Parathyroid adenoma (tissue), 2 donors: ENCODE results near the gene PLXNB2.

Experiments
- H2AFZ ChIP-seq: fragments of 300-600 bp; sonication (generic); one replicate; pipeline ENCODE4 v1.7.0; 2017; ENCODE audit warnings: antibody characterized with exemption, mild to moderate bottlenecking
- H3K27ac ChIP-seq: fragments of 300-600 bp; sonication (generic); one replicate; pipeline ENCODE4 v1.7.0; 2017
- H3K27me3 ChIP-seq: fragments of 300-600 bp; sonication (generic); one replicate; pipeline ENCODE4 v1.7.0; 2017; ENCODE audit warnings: low read length; ENCODE audit not compliant: control insufficient read depth, insufficient read depth
- H3K36me3 ChIP-seq: fragments of 300-600 bp; sonication (generic); one replicate; pipeline ENCODE4 v1.7.0; 2017; ENCODE audit warnings: low read length; ENCODE audit not compliant: control insufficient read depth, insufficient read depth
- H3K4me1 ChIP-seq: fragments of 300-600 bp; sonication (generic); one replicate; pipeline ENCODE4 v1.7.0; 2017; ENCODE audit warnings: control low read depth
- H3K4me2 ChIP-seq: fragments of 300-600 bp; sonication (generic); one replicate; pipeline ENCODE4 v1.7.0; 2017; ENCODE audit warnings: low read length
- H3K4me3 ChIP-seq: fragments of 300-600 bp; sonication (generic); one replicate; pipeline ENCODE4 v1.7.0; 2017; ENCODE audit warnings: low read depth, low read length
- H3K79me2 ChIP-seq: fragments of 300-600 bp; sonication (generic); one replicate; pipeline ENCODE4 v1.7.0; 2017; ENCODE audit warnings: control low read depth
- H3K9ac ChIP-seq: fragments of 300-600 bp; sonication (generic); one replicate; pipeline ENCODE4 v1.7.0; 2017; ENCODE audit warnings: mild to moderate bottlenecking
- H3K9me3 ChIP-seq: fragments of 300-600 bp; sonication (generic); one replicate; pipeline ENCODE4 v1.7.0; 2017; ENCODE audit warnings: low read length; ENCODE audit not compliant: control insufficient read depth
- TF ChIP-seq, protein P1 (sequence below): fragments of 300-600 bp; sonication (generic); IDR thresholded peaks from one replicate; pipeline ENCODE4 v1.7.0; 2017; ENCODE audit warnings: antibody characterized with exemption, mild to moderate bottlenecking
- donor health status: primary hyperparathyroidism.

The PLXNB2 gene

DNA sequence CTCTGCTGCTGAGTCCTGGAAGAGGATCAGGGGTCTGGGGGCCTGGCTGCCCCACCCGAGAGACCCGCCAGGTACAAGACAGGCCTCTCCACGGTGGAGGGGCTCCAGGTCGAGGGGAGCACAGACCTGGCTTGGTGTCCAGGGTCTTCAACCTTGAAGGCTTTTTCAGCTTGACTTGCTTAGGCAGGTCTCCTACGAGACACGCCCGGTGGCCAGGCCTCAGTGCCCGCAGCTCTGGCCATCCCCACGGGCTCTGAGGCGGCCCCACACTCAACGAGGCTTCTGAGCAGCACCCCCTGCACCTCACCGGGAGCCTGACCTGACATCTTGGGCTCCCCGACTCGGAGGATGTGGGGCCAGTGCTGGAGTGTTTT is 6.6 kb upstream of the PLXNB2 start:
- H3K4me3 ChIP-seq = no peak overlapping the region

GRCh38 chr22:50313600-50313999 is 6.2 kb upstream of the PLXNB2 start:
- H3K9ac ChIP-seq = no peak overlapping the region
- H3K27me3 ChIP-seq = no peaks in the 10 kb centered on the region
- TF ChIP-seq, protein P1, sequence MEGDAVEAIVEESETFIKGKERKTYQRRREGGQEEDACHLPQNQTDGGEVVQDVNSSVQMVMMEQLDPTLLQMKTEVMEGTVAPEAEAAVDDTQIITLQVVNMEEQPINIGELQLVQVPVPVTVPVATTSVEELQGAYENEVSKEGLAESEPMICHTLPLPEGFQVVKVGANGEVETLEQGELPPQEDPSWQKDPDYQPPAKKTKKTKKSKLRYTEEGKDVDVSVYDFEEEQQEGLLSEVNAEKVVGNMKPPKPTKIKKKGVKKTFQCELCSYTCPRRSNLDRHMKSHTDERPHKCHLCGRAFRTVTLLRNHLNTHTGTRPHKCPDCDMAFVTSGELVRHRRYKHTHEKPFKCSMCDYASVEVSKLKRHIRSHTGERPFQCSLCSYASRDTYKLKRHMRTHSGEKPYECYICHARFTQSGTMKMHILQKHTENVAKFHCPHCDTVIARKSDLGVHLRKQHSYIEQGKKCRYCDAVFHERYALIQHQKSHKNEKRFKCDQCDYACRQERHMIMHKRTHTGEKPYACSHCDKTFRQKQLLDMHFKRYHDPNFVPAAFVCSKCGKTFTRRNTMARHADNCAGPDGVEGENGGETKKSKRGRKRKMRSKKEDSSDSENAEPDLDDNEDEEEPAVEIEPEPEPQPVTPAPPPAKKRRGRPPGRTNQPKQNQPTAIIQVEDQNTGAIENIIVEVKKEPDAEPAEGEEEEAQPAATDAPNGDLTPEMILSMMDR = no peak
- no peak overlapping the region for H3K4me2 ChIP-seq
- no peaks in the 10 kb centered on the region for H3K79me2 ChIP-seq
- H2AFZ ChIP-seq = no peak overlapping the region
- H3K4me1 ChIP-seq = no peaks in the 10 kb centered on the region
- H3K27ac ChIP-seq = no peak overlapping the region
- H3K36me3 ChIP-seq = no peaks in the 10 kb centered on the region
- no peaks in the 10 kb centered on the region for H3K9me3 ChIP-seq
- H3K4me3 ChIP-seq = no peak overlapping the region

More for the DNA sequence above, 6.6 kb upstream of the PLXNB2 start:
- no peaks in the 10 kb centered on the region for H3K27me3 ChIP-seq
- no peak overlapping the region for H3K27ac ChIP-seq
- no peak overlapping the region for H3K9ac ChIP-seq
- no peaks in the 10 kb centered on the region for H3K9me3 ChIP-seq
- peak overlapping the region; percentile 34 for H2AFZ ChIP-seq
- no peaks in the 10 kb centered on the region for H3K79me2 ChIP-seq
- no peaks in the 10 kb centered on the region for H3K4me1 ChIP-seq
- H3K4me2 ChIP-seq = no peak overlapping the region
- TF ChIP-seq, protein P1 = no peak
- H3K36me3 ChIP-seq = no peaks in the 10 kb centered on the region

DNA sequence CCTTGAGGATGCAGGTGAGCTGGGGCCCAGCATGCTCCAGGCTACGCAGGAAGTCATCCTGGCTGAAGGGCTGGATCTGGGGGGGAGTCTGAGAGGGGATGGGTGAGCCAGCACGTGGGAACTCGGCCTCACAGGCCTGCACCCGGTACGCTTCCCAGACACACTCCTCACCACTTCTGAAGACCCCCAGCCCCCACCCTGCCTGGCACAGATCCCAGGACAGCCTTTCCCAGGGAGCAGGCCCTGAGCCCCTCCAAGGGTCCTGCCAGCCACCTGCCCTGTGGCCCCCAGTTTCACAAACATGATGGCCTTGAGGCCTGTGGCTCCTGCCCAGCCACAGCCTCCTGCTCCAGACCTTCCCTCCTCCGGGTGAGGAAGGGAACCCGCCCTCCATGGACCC is 5.6 kb upstream of the PLXNB2 start:
- no peaks in the 10 kb centered on the region for H3K9me3 ChIP-seq

GRCh38 chr22:50312371-50312770 is 4.9 kb upstream of the PLXNB2 start:
- TF ChIP-seq, protein P1 = no peak
- no peaks in the 10 kb centered on the region for H3K27me3 ChIP-seq

More for the DNA sequence above, 5.6 kb upstream of the PLXNB2 start:
- Histone ChIP-seq H3K27me3 (no peaks in the 10 kb centered on the region), H3K36me3 (no peaks in the 10 kb centered on the region), H3K9ac (no peak overlapping the region), H3K79me2 (no peaks in the 10 kb centered on the region), H3K4me1 (no peaks in the 10 kb centered on the region), H2AFZ (no peak overlapping the region), H3K27ac (no peak overlapping the region), H3K4me3 (no peak overlapping the region), H3K4me2 (no peak overlapping the region)
- TF ChIP-seq, protein P1 = no peak

GRCh38 chr22:50311606-50312351 is 4.3 kb upstream of the PLXNB2 start:
- no peaks in the 10 kb centered on the region for H3K9me3 ChIP-seq
- H3K27me3 ChIP-seq = no peaks in the 10 kb centered on the region
- TF ChIP-seq, protein P1 = no peak
- no peaks in the 10 kb centered on the region for H3K79me2 ChIP-seq
- H3K4me2 ChIP-seq = no peak overlapping the region
- no peak overlapping the region for H3K27ac ChIP-seq
- no peak overlapping the region for H2AFZ ChIP-seq
- no peak overlapping the region for H3K4me3 ChIP-seq
- H3K4me1 ChIP-seq = no peaks in the 10 kb centered on the region
- no peak overlapping the region for H3K9ac ChIP-seq
- H3K36me3 ChIP-seq = no peaks in the 10 kb centered on the region

More at GRCh38 chr22:50312371-50312770, 4.9 kb upstream of the PLXNB2 start:
- Histone ChIP-seq H3K27ac (no peak overlapping the region), H3K4me1 (no peaks in the 10 kb centered on the region), H3K9ac (no peak overlapping the region), H2AFZ (no peak overlapping the region), H3K4me2 (no peak overlapping the region), H3K79me2 (no peaks in the 10 kb centered on the region), H3K36me3 (no peaks in the 10 kb centered on the region), H3K9me3 (no peaks in the 10 kb centered on the region), H3K4me3 (no peak overlapping the region)
